Thoracic aorta (tissue), 2 donors: ENCODE data around the gene NKD1. TPM values are rescaled to one million over a fixed set of nuclear protein-coding genes. Genes with fewer than 3 reads are reported as not detected.

Experiments used
- ATAC-seq: fragments of 150-250 bp; one replicate; pipeline ENCODE4 v1.8.0; 2017; ENCODE audit warnings: low read depth; ENCODE audit not compliant: insufficient number of reproducible peaks, low FRiP score
- DNase-seq: peaks from one replicate; pipeline ENCODE4 v3.0.0-alpha.2; 2020; ENCODE audit warnings: low spot score
- H3K27ac ChIP-seq, 2 donors: fragments of 200-600 bp; sonication (generic); 1 replicate in 1 of 2; 2 replicates in 1 of 2; pipeline ENCODE4 v1.5.1; 2016; ENCODE audit warnings: mild to moderate bottlenecking in 2 of 2, moderate library complexity in 2 of 2
- H3K27me3 ChIP-seq: fragments of 200-600 bp; sonication (generic); replicated peaks from 2 replicates; pipeline ENCODE4 v1.6.0; 2016; ENCODE audit warnings: mild to moderate bottlenecking; ENCODE audit not compliant: insufficient read depth
- H3K36me3 ChIP-seq: fragments of 200-600 bp; sonication (generic); one replicate; pipeline ENCODE4 v1.5.1; 2016
- H3K4me1 ChIP-seq, 2 donors: fragments of 200-600 bp; sonication (generic); 1 replicate in 1 of 2; 2 replicates in 1 of 2; pipeline versions ENCODE4 v1.5.1 to v1.6.0; 2016; ENCODE audit warnings: low read depth in 2 of 2, mild to moderate bottlenecking in 1 of 2; ENCODE audit not compliant: control insufficient read depth in 1 of 2
- H3K4me3 ChIP-seq: fragments of 200-600 bp; sonication (generic); 2 replicates; pipeline ENCODE4 v1.5.1; 2016; ENCODE audit warnings: mild to moderate bottlenecking
- H3K9me3 ChIP-seq: fragments of 200-600 bp; sonication (generic); 2 replicates; pipeline ENCODE4 v1.5.1; 2016
- total RNA-seq, 2 donors: library from RNA; depleted of rRNA; stranded (reverse); fragments of >200 nt; gene quantifications; one replicate each; pipeline versions ENCODE4 v1.1.0 to v1.2.3, GENCODE V29; 2016
- TF ChIP-seq, protein P1 (sequence below): fragments of 200-600 bp; sonication (generic); IDR thresholded peaks from one replicate; pipeline ENCODE4 v1.5.1; 2019; ENCODE audit warnings: antibody characterized with exemption

The NKD1 gene
- total RNA-seq, 2 donors from 2014 or later: 30.2 to 41.7 TPM

DNA sequence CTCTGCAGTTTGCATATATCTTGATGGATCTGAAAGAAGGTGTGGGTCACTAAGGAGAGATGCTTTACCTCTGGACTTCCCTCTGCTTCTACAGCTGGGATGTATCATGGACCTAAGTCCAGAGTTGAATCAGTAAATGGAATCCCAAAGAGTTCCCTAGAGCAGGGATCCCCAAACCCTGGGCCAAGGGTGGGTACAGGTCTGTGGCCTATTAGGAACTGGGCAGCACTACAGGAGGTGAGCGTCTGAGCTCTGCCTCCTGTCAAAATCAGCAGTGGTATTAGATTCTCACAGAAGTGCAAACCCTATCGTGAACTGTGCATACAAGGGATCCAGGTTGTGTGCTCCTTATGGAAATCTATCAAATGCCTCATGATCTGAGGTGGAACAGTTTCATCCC, 39.3 kb downstream of the NKD1 start:
- TF ChIP-seq, protein P1, sequence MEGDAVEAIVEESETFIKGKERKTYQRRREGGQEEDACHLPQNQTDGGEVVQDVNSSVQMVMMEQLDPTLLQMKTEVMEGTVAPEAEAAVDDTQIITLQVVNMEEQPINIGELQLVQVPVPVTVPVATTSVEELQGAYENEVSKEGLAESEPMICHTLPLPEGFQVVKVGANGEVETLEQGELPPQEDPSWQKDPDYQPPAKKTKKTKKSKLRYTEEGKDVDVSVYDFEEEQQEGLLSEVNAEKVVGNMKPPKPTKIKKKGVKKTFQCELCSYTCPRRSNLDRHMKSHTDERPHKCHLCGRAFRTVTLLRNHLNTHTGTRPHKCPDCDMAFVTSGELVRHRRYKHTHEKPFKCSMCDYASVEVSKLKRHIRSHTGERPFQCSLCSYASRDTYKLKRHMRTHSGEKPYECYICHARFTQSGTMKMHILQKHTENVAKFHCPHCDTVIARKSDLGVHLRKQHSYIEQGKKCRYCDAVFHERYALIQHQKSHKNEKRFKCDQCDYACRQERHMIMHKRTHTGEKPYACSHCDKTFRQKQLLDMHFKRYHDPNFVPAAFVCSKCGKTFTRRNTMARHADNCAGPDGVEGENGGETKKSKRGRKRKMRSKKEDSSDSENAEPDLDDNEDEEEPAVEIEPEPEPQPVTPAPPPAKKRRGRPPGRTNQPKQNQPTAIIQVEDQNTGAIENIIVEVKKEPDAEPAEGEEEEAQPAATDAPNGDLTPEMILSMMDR: no peak
- no peaks in the 10 kb centered on the region for H3K9me3 ChIP-seq
- no peak overlapping the region for H3K4me3 ChIP-seq
- no peak for DNase-seq
- H3K36me3 ChIP-seq: no peaks in the 10 kb centered on the region
- H3K27ac ChIP-seq: no peak overlapping the region
- H3K27me3 ChIP-seq: no peaks in the 10 kb centered on the region
- no peak for ATAC-seq
- H3K4me1 ChIP-seq: peaks cover 34 to 60% of the 10 kb centered on the region in 2 donors

DNA sequence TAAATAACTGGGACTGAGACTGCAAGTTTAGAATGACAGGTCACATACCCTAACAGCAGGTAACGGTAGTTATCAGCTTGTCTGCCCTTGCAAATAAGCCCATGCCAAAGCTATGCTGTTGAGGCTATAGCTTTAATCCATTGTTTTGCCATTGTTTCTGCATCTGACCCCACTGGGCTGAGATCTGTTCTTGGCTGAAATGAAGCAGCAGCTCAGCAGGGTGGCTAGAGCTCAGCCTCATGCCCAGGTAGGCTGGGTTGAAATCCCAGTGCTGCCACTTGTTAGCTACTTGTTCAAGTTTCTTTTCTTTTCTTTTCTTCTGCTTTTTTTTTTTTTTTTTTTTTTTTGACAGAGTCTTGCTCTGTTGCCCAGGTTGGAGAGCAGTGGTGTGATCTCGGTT, 40.1 kb downstream of the NKD1 start:
- ATAC-seq (no peak), DNase-seq (no peak)
- TF ChIP-seq, protein P1: no peak
- Histone ChIP-seq H3K36me3 (no peaks in the 10 kb centered on the region), H3K27ac (no peak overlapping the region), H3K27me3 (no peaks in the 10 kb centered on the region), H3K4me1 (peaks cover 35 to 60% of the 10 kb centered on the region in 2 donors), H3K4me3 (no peak overlapping the region), H3K9me3 (no peaks in the 10 kb centered on the region)

DNA sequence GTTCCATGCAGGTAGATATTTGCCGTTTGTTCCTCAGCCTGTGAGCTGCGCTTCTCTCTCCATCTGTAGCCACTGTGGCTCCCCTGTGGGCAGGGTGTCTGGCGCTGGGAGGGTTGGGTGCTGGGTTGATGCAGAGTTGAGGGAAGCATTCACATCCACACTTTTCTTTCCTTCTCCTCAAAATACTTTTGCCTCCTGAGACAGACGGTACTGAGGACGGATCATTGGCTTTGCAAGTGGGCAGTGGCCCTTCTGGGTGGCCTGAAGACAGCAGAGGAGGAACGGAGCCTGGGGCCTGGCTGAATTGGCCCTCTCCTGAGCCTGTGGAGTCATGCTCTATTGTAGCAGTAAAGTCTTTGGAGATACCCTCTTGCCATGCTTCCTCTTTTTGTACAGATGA, 43.0 kb downstream of the NKD1 start:
- no peak overlapping the region for H3K4me3 ChIP-seq
- H3K9me3 ChIP-seq: no peaks in the 10 kb centered on the region
- DNase-seq (no peak), ATAC-seq (no peak)
- peak overlapping the region in 1 of 2 donors; percentile 27 for H3K27ac ChIP-seq
- H3K36me3 ChIP-seq: no peaks in the 10 kb centered on the region
- peaks cover 18 to 38% of the 10 kb centered on the region in 2 donors for H3K4me1 ChIP-seq
- TF ChIP-seq, protein P1: no peak
- H3K27me3 ChIP-seq: no peaks in the 10 kb centered on the region

DNA sequence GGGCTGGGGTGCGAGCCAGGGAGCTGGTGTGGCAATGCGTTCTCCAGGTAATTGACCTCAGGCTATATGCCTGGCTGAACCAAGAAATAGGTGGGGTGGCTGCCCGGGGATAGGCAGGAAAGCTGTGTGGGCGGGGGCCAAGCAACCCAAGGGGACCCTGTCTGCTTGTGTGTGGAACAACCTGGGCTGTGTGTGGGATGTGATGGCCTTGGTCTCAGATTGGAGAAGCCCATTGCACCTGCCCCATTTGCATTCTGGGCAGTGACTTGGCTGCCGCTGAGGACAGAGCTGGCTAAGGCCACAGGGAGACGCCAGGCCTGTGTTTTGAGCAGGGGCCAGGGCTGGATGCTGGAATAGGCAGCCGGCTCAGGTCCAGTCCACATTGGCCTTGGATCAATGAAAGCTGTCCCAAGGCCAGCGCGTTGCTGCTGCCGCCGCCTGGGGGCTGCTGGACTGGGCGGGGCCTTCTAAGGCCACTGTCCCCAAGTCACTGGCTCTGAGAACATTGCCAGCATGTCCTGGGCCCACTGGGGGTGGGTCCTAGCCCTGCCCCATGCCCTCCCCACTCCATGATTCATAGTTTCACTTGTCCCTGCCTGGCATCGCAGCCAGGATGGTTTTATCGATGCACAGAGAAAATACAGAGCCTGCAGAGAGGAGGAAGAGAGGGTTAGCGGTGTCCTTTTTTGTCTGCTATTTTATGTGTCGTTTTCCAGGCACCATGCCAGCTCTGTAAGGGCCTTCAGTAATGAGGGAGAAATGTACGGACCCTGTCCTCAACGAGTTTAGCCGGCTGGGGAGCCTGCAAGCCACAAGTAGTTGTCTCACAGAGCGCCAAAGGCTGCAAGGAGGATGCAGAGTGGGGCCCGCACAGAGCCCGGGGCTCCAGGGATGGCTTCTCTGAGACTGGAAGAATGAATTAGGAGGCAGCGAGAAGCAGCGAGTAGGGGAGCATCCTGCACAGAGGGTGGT, 43.9 kb downstream of the NKD1 start:
- TF ChIP-seq, protein P1: peak; percentile 42
- peak; percentile 52 for DNase-seq

DNA sequence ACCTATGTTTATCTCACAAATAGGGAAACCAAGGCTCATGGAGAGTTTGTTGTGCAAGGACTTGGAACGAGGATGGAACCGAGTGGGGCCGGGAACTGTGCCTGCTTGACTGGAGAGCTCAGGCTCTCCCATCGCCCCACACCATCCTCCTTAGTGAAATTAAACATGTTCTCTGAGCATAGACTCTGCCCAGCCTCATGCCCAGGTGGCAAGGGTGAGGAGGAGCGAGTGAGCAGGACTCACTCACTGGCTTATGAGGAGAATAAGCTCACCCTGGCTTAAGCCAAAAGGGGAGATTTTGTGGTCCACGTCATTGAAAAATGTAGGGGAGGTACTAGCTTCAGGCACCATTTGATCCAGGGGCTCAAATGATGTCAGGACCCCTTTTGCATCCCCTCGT, 44.8 kb downstream of the NKD1 start:
- no peak overlapping the region for H3K27ac ChIP-seq
- TF ChIP-seq, protein P1: no peak
- no peak overlapping the region for H3K4me3 ChIP-seq
- no peaks in the 10 kb centered on the region for H3K27me3 ChIP-seq
- ATAC-seq (no peak), DNase-seq (no peak)
- no peaks in the 10 kb centered on the region for H3K36me3 ChIP-seq
- H3K4me1 ChIP-seq: peaks cover 18 to 44% of the 10 kb centered on the region in 2 donors
- H3K9me3 ChIP-seq: no peaks in the 10 kb centered on the region

More for the DNA sequence above, 43.9 kb downstream of the NKD1 start:
- peak overlapping the region; percentile 57 for H3K4me3 ChIP-seq
- peaks cover 18 to 35% of the 10 kb centered on the region in 2 donors for H3K4me1 ChIP-seq
- H3K27me3 ChIP-seq: no peaks in the 10 kb centered on the region
- peak overlapping the region; percentile 31 to 33 for H3K27ac ChIP-seq
- ATAC-seq: peak; percentile 68
- no peaks in the 10 kb centered on the region for H3K9me3 ChIP-seq
- H3K36me3 ChIP-seq: no peaks in the 10 kb centered on the region
